IMR-90 (cell line): Measurements from ENCODE around the gene CDC42BPG. TPM values are rescaled to one million over a fixed set of nuclear protein-coding genes. Genes with fewer than 3 reads are reported as not detected.

Source experiments
- ATAC-seq: fragments of 200-7000 bp; cut with Tn5 transposase; 2 replicates; pipeline ENCODE4 v1.9.1; 2020; ENCODE audit warnings: low read depth, mild to moderate bottlenecking, moderate library complexity
- BruUV-seq: library from RNA; stranded (reverse); fragments of 400-500 nt; replicated peaks from 2 replicates; lab custom pipeline; 2021; lab: Mats Ljungman, UMichigan
- CTCF ChIA-PET: fragments of 300-600 bp; formaldehyde crosslinking; extraction: SDS; loops from one replicate; lab custom pipeline; 2021; ENCODE audit warnings: antibody characterized with exemption; lab: Yijun Ruan, JAX
- POLR2A ChIA-PET: fragments of 300-600 bp; sonication (Branson Sonifier 250); formaldehyde crosslinking; loops from one replicate; lab custom pipeline; 2022; ENCODE audit warnings: antibody characterized with exemption; ENCODE audit not compliant: unreplicated experiment; lab: Charles Lee
- DNase-seq: peaks from one replicate; pipeline ENCODE4 v3.0.0; 2013
- H2AFZ ChIP-seq: replicated peaks from 2 replicates; pipeline ENCODE3; 2013; ENCODE audit warnings: low read length, mild to moderate bottlenecking; ENCODE audit not compliant: poor library complexity
- H2AK5ac ChIP-seq: 2 replicates; pipeline ENCODE4 v1.6.1; 2013; ENCODE audit warnings: low read depth, low read length, inconsistent platforms
- H2AK9ac ChIP-seq: replicated peaks from 2 replicates; pipeline ENCODE3; 2013; ENCODE audit warnings: mild to moderate bottlenecking, low read depth, low read length, moderate library complexity; ENCODE audit not compliant: poor library complexity
- H2BK120ac ChIP-seq: 2 replicates; pipeline ENCODE4 v1.6.1; 2013; ENCODE audit warnings: low read depth, low read length, inconsistent platforms
- H2BK15ac ChIP-seq: 3 replicates; pipeline ENCODE4 v1.6.1; 2013; ENCODE audit warnings: low read depth, low read length, inconsistent platforms
- H2BK20ac ChIP-seq: 2 replicates; pipeline ENCODE4 v1.6.1; 2013; ENCODE audit warnings: low read depth, mild to moderate bottlenecking, inconsistent platforms, low read length, moderate library complexity
- H2BK5ac ChIP-seq: 2 replicates; pipeline ENCODE4 v1.6.1; 2013; ENCODE audit warnings: mild to moderate bottlenecking, low read depth, low read length, inconsistent platforms; ENCODE audit not compliant: poor library complexity, severe bottlenecking
- H3K14ac ChIP-seq: replicated peaks from 2 replicates; pipeline ENCODE4 v1.6.1; 2013; ENCODE audit warnings: low read depth, low read length, inconsistent platforms
- H3K18ac ChIP-seq: 2 replicates; pipeline ENCODE4 v1.6.1; 2013; ENCODE audit warnings: low read depth, low read length, control low read depth
- H3K23ac ChIP-seq: 2 replicates; pipeline ENCODE4 v1.6.1; 2013; ENCODE audit warnings: low read depth, low read length, inconsistent platforms
- H3K27ac ChIP-seq: 2 replicates; pipeline ENCODE4 v1.5.1; 2013; ENCODE audit warnings: mild to moderate bottlenecking, control low read depth, low read length; ENCODE audit not compliant: insufficient read depth
- H3K27me3 ChIP-seq: 2 replicates; pipeline ENCODE4 v1.6.1; 2013; ENCODE audit warnings: low read length; ENCODE audit not compliant: control insufficient read depth, insufficient read depth
- H3K36me3 ChIP-seq: 2 replicates; pipeline ENCODE4 v1.6.1; 2013; ENCODE audit warnings: low read length, mixed read lengths; ENCODE audit not compliant: control insufficient read depth, insufficient read depth
- H3K4ac ChIP-seq: 2 replicates; pipeline ENCODE4 v1.6.1; 2013; ENCODE audit warnings: low read depth, low read length, inconsistent platforms
- H3K4me1 ChIP-seq: 2 replicates; pipeline ENCODE4 v1.6.1; 2013; ENCODE audit warnings: low read length, mixed read lengths; ENCODE audit not compliant: control insufficient read depth, insufficient read depth
- H3K4me2 ChIP-seq: 2 replicates; pipeline ENCODE4 v1.6.1; 2013; ENCODE audit warnings: low read depth, mild to moderate bottlenecking, control low read depth, low read length, moderate library complexity
- H3K4me3 ChIP-seq: 2 replicates; pipeline ENCODE4 v1.5.1; 2013; ENCODE audit warnings: low read depth, mild to moderate bottlenecking, control low read depth, low read length, moderate library complexity; ENCODE audit not compliant: insufficient read depth
- H3K56ac ChIP-seq: 2 replicates; pipeline ENCODE4 v1.6.1; 2013; ENCODE audit warnings: low read length, inconsistent platforms; ENCODE audit not compliant: insufficient read depth; ENCODE audit errors: extremely low read depth
- H3K79me1 ChIP-seq, 2 experiments: 2 replicates each; pipeline ENCODE4 v1.6.1; 2013; ENCODE audit warnings: low read length in 2 of 2, inconsistent platforms in 1 of 2, low read depth in 1 of 2
- H3K9ac ChIP-seq: 2 replicates; pipeline ENCODE4 v1.6.1; 2013; ENCODE audit warnings: low read depth, low read length, control low read depth
- H3K9me1 ChIP-seq: 2 replicates; pipeline ENCODE4 v1.6.1; 2013; ENCODE audit warnings: low read length, inconsistent platforms; ENCODE audit not compliant: insufficient read depth
- H3K9me3 ChIP-seq: 2 replicates; pipeline ENCODE4 v1.6.1; 2013; ENCODE audit warnings: low read length; ENCODE audit not compliant: control insufficient read depth, insufficient read depth
- H4K20me1 ChIP-seq: 2 replicates; pipeline ENCODE4 v1.6.1; 2013; ENCODE audit warnings: low read length, inconsistent platforms; ENCODE audit not compliant: insufficient read depth
- H4K5ac ChIP-seq: 2 replicates; pipeline ENCODE4 v1.6.1; 2013; ENCODE audit warnings: mild to moderate bottlenecking, low read depth, low read length, control low read depth
- H4K8ac ChIP-seq, 2 experiments: 2 replicates each; pipeline ENCODE4 v1.6.1; 2013; ENCODE audit warnings: low read depth in 2 of 2, low read length in 2 of 2, control low read depth in 1 of 2, inconsistent platforms in 1 of 2
- H4K91ac ChIP-seq: 2 replicates; pipeline ENCODE4 v1.6.1; 2013; ENCODE audit warnings: low read depth, low read length, inconsistent platforms; ENCODE audit not compliant: insufficient read depth
- WGBS, 2 experiments: methylation state at CpG; one replicate each; pipeline versions ENCODE4 v1.1.5 to v1.1.7; 2013; ENCODE audit warnings: missing lambda C conversion rate in 2 of 2; ENCODE audit not compliant: insufficient read length in 1 of 2; ENCODE audit errors: extremely low coverage in 2 of 2; 5-methylcytosine and 5-hydroxymethylcytosine counted together
- dilution Hi-C: fragments of 300-500 bp; cut with HindIII; formaldehyde crosslinking; loops from one replicate; pipeline ENCODE4 v1.14.3; 2018; ENCODE audit warnings: low sequenced_read_pairs; ENCODE audit not compliant: unreplicated experiment
- in situ Hi-C: fragments of 300-500 bp; cut with MboI; formaldehyde crosslinking; loops from 3 replicates; pipeline ENCODE4 v1.14.3; 2019; ENCODE audit warnings: low sequenced_read_pairs, inconsistent platforms, mixed read lengths
- intact Hi-C: fragments of 100-400 bp; cut with micrococcal nuclease; formaldehyde crosslinking; loops from 2 replicates; pipeline ENCODE4 v1.10.0; 2022
- polyA plus RNA-seq, 3 experiments: library from polyadenylated mRNA; depleted of rRNA; stranded (reverse); fragments of >200 nt; gene quantifications; 2 replicates each; pipeline ENCODE4 v1.2.3, GENCODE V29; 2012; ENCODE audit warnings: low replicate concordance in 1 of 3
- total RNA-seq: library from RNA; depleted of rRNA; stranded (reverse); fragments of >200 nt; gene quantifications from 2 replicates; pipeline ENCODE4 v1.2.3, GENCODE V29; 2012
- TF ChIP-seq, protein P1 (sequence below): conservative IDR thresholded peaks from 2 replicates; pipeline ENCODE4 v1.5.1; 2012; ENCODE audit warnings: mild to moderate bottlenecking, low read depth, low read length, improper control_type of control experiment

The CDC42BPG gene
- total and polyA plus RNA-seq, 2 of the 4 experiments (the other 2 are of a cell fraction) = under 0.01 to 0.12 TPM

DNA sequence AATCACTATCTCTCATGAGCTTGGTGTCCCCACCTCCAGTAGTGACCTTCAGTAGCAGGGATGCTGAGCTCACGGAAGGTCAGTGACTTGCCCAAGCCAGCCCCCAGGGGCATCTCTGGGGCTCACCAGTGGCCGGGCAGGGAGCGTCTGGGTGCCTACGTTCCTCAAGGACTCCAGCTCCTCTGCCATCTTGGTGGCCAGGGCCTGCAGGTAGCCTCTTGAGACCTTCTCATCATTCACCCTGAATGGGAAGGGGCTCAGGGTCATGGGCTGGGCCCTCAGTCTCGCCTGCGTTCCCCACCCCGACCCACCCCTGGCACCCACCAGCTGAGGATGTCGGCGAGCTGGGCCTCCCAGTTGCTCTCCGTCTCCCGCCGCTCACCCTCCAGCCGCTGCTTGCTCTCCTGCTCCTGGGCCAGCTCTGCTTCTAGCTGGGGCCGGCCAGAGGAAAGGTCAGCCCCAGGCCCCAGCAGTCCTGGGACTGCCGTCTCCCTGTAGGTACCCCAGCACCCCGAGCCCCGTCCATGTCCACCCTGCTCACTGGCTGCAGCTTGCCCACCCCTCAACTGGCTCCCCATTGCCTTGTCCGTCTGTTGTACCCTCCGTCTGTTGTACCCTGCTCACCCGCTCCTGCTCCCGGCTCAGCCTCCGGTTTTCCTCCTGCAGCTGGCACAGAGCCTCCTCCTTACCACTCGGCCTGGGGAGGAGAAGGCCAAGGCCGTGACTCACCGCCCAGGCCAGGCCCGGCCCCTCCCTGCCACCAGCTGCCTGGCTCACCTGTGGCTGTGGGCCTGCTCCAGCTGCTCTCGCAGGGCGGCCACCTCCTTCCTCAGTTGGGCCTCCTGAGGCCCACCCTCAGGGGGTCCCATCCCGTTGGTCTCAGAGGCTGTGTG, 9.5 kb downstream of the CDC42BPG start:
- no peaks in the 10 kb centered on the region for H3K79me1 ChIP-seq
- H3K56ac ChIP-seq = no peak overlapping the region
- peak overlapping the region; percentile 43; the same call in 1 of the 2 replicates for H2AK5ac ChIP-seq
- peak overlapping the region; percentile 70 for H2AFZ ChIP-seq
- peak; percentile 59; the same call in 1 of the 2 replicates for ATAC-seq
- no peak overlapping the region for H4K8ac ChIP-seq
- ChIA-PET CTCF (interaction anchor here (1.0 kb wide), 1 partner anchor 9 kb away, joined by 6 read pairs; the partner anchor contains the start of gene CDC42BPG), POLR2A (no interaction called here)
- H4K5ac ChIP-seq = no peak overlapping the region
- H3K27me3 ChIP-seq = peaks cover 9% of the 10 kb centered on the region; the same call in 1 of the 2 replicates
- H3K4ac ChIP-seq = no peak overlapping the region
- no peaks in the 10 kb centered on the region for H3K9me1 ChIP-seq
- H2AK9ac ChIP-seq = peak overlapping the region; percentile 16
- dilution Hi-C loops (no loop called here), in situ Hi-C loops (no loop called here), intact Hi-C loops (no loop called here)
- no peak overlapping the region for H3K27ac ChIP-seq
- no peaks in the 10 kb centered on the region for H3K9me3 ChIP-seq
- no peak overlapping the region for H2BK15ac ChIP-seq
- H3K4me1 ChIP-seq = no peaks in the 10 kb centered on the region
- TF ChIP-seq, protein P1, sequence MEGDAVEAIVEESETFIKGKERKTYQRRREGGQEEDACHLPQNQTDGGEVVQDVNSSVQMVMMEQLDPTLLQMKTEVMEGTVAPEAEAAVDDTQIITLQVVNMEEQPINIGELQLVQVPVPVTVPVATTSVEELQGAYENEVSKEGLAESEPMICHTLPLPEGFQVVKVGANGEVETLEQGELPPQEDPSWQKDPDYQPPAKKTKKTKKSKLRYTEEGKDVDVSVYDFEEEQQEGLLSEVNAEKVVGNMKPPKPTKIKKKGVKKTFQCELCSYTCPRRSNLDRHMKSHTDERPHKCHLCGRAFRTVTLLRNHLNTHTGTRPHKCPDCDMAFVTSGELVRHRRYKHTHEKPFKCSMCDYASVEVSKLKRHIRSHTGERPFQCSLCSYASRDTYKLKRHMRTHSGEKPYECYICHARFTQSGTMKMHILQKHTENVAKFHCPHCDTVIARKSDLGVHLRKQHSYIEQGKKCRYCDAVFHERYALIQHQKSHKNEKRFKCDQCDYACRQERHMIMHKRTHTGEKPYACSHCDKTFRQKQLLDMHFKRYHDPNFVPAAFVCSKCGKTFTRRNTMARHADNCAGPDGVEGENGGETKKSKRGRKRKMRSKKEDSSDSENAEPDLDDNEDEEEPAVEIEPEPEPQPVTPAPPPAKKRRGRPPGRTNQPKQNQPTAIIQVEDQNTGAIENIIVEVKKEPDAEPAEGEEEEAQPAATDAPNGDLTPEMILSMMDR = no peak
- H3K4me3 ChIP-seq = no peak overlapping the region
- no peaks in the 10 kb centered on the region for H3K36me3 ChIP-seq
- H3K9ac ChIP-seq = no peak overlapping the region
- no TSS peak for BruUV-seq
- no peak overlapping the region for H2BK120ac ChIP-seq
- 79% methylated on average over 11 of the region's 29 CpGs; no CpG with 5 or more reads in 1 of the 2 experiments for WGBS, 2 experiments
- H3K4me2 ChIP-seq = no peak overlapping the region
- no peak overlapping the region for H2BK5ac ChIP-seq
- H3K18ac ChIP-seq = no peak overlapping the region
- H3K23ac ChIP-seq = no peak overlapping the region
- H4K20me1 ChIP-seq = no peaks in the 10 kb centered on the region
- H2BK20ac ChIP-seq = no peak overlapping the region
- no peak overlapping the region for H4K91ac ChIP-seq
- H3K14ac ChIP-seq = no peak overlapping the region
- DNase-seq = no peak
